ENCODE results near the gene INTS13.

Gene INTS13

GRCh38 chr12:26937863-26938700 is at the start of gene INTS13, which contains the start of gene FGFR1OP2:
TSS of gene INTS13 (minus strand) at chr12:26937981. CDS start at chr12:26936803, 1,178 bp downstream.
TSS of gene FGFR1OP2 (plus strand) at chr12:26938470. CDS start at chr12:26954159, 15,689 bp downstream.
- peak within 1 kb of the TSS; percentile 92 for H3K4me3 ChIP-seq (ENCODE audit: low read length)
- TF ChIP-seq CTCF (conservative IDR thresholded peaks at IDR 0.05; ENCODE audit: low read depth, low read length), result no peak
- DNase-seq (ENCODE audit: low read depth), result peak; percentile 95

GRCh38 chr12:26982866-26983265 is 45.1 kb upstream of the INTS13 start:
- no peak for TF ChIP-seq CTCF (conservative IDR thresholded peaks at IDR 0.05; ENCODE audit: low read depth, low read length)
- no peak overlapping the region for H3K4me3 ChIP-seq (ENCODE audit: low read length)
- no peak for DNase-seq (ENCODE audit: low read depth)

GRCh38 chr12:26979733-26980132 is 42.0 kb upstream of the INTS13 start:
- no peak for DNase-seq (ENCODE audit: low read depth)
- no peak overlapping the region for H3K4me3 ChIP-seq (ENCODE audit: low read length)
- no peak for TF ChIP-seq CTCF (conservative IDR thresholded peaks at IDR 0.05; ENCODE audit: low read depth, low read length)

GRCh38 chr12:26978801-26979200 is 41.0 kb upstream of the INTS13 start:
- DNase-seq (ENCODE audit: low read depth), result no peak
- no peak overlapping the region for H3K4me3 ChIP-seq (ENCODE audit: low read length)
- no peak for TF ChIP-seq CTCF (conservative IDR thresholded peaks at IDR 0.05; ENCODE audit: low read depth, low read length)

- no peak overlapping the region for H3K4me3 ChIP-seq (ENCODE audit: low read length)
- no peak for TF ChIP-seq CTCF (conservative IDR thresholded peaks at IDR 0.05; ENCODE audit: low read depth, low read length)
- DNase-seq (ENCODE audit: low read depth), result no peak
These were observed 38.9 kb upstream of the INTS13 start for GRCh38 chr12:26976687-26977086.

GRCh38 chr12:26971963-26972362 is 34.2 kb upstream of the INTS13 start:
- no peak for DNase-seq (ENCODE audit: low read depth)
- no peak for TF ChIP-seq CTCF (conservative IDR thresholded peaks at IDR 0.05; ENCODE audit: low read depth, low read length)
- H3K4me3 ChIP-seq (ENCODE audit: low read length), result no peak overlapping the region

- DNase-seq (ENCODE audit: low read depth), result no peak
- no peak for TF ChIP-seq CTCF (conservative IDR thresholded peaks at IDR 0.05; ENCODE audit: low read depth, low read length)
- no peak overlapping the region for H3K4me3 ChIP-seq (ENCODE audit: low read length)
These were observed 32.4 kb upstream of the INTS13 start for GRCh38 chr12:26970136-26970535.

Data from retinal pigment epithelial cell (primary cell).